ENCODE data around the gene PHLDB2. TPM values are rescaled to one million over a fixed set of nuclear protein-coding genes. Genes with fewer than 3 reads are reported as not detected.

Gene PHLDB2
- total and polyA plus RNA-seq, 2 of the 8 experiments (the other 6 are each of a cell fraction or from before 2014, with no cell fraction given), result 5.8 to 22.6 TPM

DNA sequence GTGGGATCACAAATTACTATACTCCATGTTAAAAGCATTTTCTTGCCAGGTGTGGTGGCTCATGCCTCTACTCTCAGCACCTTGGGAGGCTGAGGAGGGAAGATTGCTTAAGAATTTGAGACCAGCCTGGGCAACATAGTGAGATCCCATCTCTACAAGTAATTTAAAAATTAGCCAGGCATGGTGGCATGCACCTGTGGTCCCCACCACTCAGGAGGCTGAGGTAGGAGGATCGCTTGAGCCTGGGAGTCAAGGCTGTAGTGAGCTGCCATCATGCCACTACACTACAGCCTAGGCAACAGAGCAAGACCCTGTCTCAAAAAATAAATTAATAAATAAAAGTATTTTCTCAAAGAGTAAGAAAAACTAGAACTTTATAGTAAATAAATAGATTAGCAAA is 96.8 kb downstream of the PHLDB2 start (continued):
- no peak for TF ChIP-seq CHD7 (IDR thresholded peaks at IDR 0.05; ENCODE audit: insufficient replicate concordance, low read length)
- TF ChIP-seq KDM4A (IDR thresholded peaks at IDR 0.05; ENCODE audit: low read depth, low read length, severe bottlenecking), result no peak
- TF ChIP-seq POU5F1 (IDR thresholded peaks at IDR 0.05; ENCODE audit: low read depth, low read length), result no peak
- TF ChIP-seq EGR1 (IDR thresholded peaks at IDR 0.05; ENCODE audit: borderline replicate concordance, low read depth, low read length), result no peak
- TF ChIP-seq TAF1 (IDR thresholded peaks at IDR 0.05; ENCODE audit: low read depth, low read length), result no peak
- no peak for TF ChIP-seq YY1 (IDR thresholded peaks at IDR 0.05; ENCODE audit: low read depth, low read length)
- no peak for TF ChIP-seq TAF7 (optimal IDR thresholded peaks at IDR 0.05; ENCODE audit: borderline replicate concordance, low read depth, low read length)
- TF ChIP-seq CHD2 (IDR thresholded peaks at IDR 0.05; ENCODE audit: low read length), result no peak
- TF ChIP-seq RAD21 (IDR thresholded peaks at IDR 0.05 in 1 of 2, conservative IDR thresholded peaks at IDR 0.05 in 1 of 2; ENCODE audit: low read depth in 2 of 2, low read length in 2 of 2), result no peak
- no peak for TF ChIP-seq TCF12 (IDR thresholded peaks at IDR 0.05; ENCODE audit: low read depth, low read length)
- no peak for TF ChIP-seq CREB1 (IDR thresholded peaks at IDR 0.05)
- TF ChIP-seq SP4 (IDR thresholded peaks at IDR 0.05; ENCODE audit: low read length), result no peak
- no peak for TF ChIP-seq HDAC2 (IDR thresholded peaks at IDR 0.05; ENCODE audit: borderline replicate concordance in 1 of 2, low read depth in 2 of 2, low read length in 2 of 2)

All from H1 (cell line).